Cardiac fibroblast (primary cell): ENCODE measurements around the gene TMEM240.

Source experiments
- DNase-seq, 2 donors: peaks; one replicate each; pipeline versions ENCODE4 v3.0.0 to v3.0.0-alpha.2; 2010; ENCODE audit warnings: low read depth in 2 of 2
- H3K4me3 ChIP-seq, 2 donors: replicated peaks in 1 of 2; 1 replicate in 1 of 2; 2 replicates in 1 of 2; pipeline ENCODE4 v1.5.1; 2011; ENCODE audit warnings: low read depth in 2 of 2, low read length in 2 of 2, mild to moderate bottlenecking in 2 of 2, moderate library complexity in 1 of 2
- TF ChIP-seq, protein P1 (sequence below): IDR thresholded peaks from one replicate; pipeline ENCODE4 v1.5.1; 2011; ENCODE audit warnings: low read depth, mild to moderate bottlenecking, low read length, inconsistent platforms

Gene TMEM240

DNA sequence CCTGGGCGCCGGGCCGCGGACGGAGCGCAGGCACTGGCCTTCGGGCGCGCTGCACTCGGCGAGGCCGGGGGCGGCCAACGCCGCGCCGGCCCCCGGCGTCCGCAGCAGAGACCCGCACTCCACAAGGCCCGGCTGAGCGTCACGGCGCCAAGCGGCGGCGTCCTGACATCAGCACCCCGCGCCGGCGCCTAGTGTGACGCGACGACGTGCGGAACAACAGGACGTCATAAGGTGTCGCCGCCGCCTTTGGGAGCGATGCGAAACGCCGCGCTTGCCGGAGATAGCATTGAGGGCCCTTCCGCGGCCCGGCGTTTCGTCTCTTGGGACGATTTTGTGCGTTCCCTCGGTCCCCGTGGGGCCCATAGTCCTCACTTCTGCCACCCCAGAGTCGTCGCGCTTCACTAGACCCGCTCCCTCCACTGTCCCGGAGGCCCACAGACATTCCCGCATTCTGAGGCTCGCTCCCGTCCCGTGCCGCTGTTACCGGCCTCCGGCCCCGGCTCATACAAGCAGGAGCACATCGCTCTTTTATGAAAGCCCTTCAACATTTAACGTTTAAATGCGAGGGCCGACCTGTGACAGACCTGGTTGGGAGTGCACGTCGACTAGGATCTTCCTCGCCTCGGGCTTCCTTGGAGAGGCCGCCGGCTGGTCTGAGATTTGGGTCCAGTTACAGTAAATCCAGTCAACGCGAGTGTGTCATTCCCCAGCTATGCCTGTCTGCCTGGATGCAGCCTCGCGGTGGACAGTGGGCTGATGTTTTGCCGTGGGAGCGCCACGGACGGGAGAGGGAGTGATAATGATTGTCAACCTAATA is 34.5 kb upstream of the TMEM240 start, which contains the start of gene SSU72:
SSU72 (minus strand) TSS at position 143 of the 817 bp plus-strand sequence. CDS start 306 bp downstream, outside the sequence.
- TF ChIP-seq, protein P1, sequence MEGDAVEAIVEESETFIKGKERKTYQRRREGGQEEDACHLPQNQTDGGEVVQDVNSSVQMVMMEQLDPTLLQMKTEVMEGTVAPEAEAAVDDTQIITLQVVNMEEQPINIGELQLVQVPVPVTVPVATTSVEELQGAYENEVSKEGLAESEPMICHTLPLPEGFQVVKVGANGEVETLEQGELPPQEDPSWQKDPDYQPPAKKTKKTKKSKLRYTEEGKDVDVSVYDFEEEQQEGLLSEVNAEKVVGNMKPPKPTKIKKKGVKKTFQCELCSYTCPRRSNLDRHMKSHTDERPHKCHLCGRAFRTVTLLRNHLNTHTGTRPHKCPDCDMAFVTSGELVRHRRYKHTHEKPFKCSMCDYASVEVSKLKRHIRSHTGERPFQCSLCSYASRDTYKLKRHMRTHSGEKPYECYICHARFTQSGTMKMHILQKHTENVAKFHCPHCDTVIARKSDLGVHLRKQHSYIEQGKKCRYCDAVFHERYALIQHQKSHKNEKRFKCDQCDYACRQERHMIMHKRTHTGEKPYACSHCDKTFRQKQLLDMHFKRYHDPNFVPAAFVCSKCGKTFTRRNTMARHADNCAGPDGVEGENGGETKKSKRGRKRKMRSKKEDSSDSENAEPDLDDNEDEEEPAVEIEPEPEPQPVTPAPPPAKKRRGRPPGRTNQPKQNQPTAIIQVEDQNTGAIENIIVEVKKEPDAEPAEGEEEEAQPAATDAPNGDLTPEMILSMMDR: no peak
- peak; percentile 93 to 95 for DNase-seq
- peak within 1 kb of the TSS; percentile 93 to 98 for H3K4me3 ChIP-seq

DNA sequence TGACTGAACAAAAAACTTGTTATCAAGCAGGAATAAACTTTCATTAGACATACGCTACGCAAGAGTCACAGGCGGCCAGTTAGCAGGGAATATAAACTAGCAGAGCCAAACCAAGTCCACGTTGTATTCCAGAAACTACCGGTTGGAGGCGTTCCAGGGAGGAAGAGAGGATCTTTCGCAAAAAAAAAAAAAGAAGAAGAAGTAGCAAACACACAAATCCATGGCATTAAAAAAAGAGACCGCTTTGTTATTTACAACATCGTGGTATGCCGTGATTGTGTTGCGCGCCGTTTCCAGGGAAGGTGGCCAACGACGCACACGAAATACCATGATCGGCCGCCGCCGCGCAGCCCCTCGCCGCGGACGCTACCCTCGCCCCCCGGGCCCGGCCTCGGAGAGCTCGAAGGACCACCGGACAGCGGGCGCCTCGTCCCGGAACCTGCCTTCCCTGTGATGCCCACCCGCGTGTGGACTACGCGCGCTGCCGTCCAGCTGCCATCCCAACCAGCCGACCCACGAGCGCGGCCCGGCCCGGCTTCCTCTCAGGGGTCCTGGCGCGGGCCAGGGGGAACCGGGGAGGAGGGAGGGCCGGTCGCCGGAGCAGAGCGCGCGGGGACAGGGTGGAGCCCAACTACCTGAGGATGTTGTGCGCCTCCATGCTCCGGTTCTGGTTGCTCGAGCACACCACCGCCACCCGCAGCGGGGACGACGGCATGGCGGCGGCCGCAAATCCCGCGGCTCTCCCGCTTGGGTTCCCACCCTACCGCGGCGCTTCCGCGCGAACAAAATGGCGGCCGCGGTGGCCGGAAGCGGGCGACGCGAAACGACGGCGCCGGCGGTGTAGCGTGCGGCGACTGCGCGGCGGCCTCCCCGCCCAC is 33.7 kb upstream of the TMEM240 start:
- peak overlapping the region; percentile 81 to 98 for H3K4me3 ChIP-seq
- DNase-seq: peak; percentile 67 to 70
- TF ChIP-seq, protein P1: peak; percentile 14

DNA sequence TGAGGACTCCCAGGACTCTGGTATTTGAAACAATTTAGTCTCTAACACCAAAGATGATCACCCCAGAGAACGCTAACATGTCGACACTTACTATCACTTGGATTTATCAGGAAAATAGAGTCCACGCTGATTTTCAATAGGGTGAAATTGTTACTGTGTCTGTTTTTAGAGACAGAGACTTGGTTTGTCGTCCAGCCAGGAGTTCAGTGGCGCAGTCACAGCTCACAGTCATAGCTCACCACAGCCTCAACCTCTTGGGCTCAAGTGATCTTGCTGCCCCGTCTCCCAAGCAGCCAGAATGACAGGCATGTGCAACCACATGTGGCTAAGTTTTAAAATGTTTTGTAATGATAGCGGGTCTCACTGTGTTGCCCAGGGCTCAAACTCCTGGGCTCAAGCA is 28.9 kb upstream of the TMEM240 start:
- no peak for DNase-seq
- H3K4me3 ChIP-seq: no peak overlapping the region
- TF ChIP-seq, protein P1: no peak

GRCh38 chr1:1567891-1568291 is 27.5 kb upstream of the TMEM240 start:
- no peak overlapping the region for H3K4me3 ChIP-seq
- TF ChIP-seq, protein P1: no peak
- DNase-seq: no peak

DNA sequence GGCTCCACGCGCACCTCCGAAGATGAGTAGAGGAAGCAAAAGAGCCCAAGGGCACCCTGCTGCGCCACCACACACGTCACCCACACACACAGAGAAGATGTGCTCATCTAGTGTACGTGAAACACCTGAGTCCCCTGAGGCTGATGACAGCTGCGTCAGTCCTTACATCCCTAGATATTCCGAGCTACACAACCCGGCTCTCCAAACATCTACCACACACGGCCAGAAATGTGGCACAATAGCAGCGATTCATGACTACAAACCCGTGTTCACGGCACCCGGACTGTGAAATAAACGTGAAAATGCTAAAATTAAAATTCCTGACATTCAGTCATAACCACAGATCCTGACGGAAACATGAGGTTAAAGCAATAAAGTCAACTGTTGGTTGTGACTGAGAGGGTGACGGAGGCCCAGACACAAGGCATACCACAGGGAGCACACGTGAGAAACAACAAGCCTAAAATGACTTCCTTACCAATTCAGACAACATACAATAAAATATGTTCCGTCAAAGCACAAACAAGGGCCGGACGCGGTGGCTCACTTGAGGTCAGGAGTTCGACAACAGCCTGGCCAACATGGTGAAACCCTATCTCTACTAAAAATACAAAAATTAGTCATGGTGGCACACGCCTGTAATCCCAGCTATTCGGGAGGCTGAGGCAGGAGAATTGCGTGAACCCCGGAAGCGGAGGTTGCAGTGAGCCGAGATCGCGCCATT is 26.9 kb upstream of the TMEM240 start:
- no peak for DNase-seq

GRCh38 chr1:1565340-1565739 is 24.9 kb upstream of the TMEM240 start:
- no peak overlapping the region for H3K4me3 ChIP-seq
- DNase-seq: peak in 1 of 2 donors; percentile 34
- TF ChIP-seq, protein P1: no peak

More for the DNA sequence above, 26.9 kb upstream of the TMEM240 start:
- H3K4me3 ChIP-seq: no peak overlapping the region
- TF ChIP-seq, protein P1: no peak
